SU-DHL-6 (cell line): ENCODE results near the gene RAB39A.

ENCODE experiments used
- H2AFZ ChIP-seq: fragments of 200-600 bp; sonication (generic); 2 replicates; pipeline ENCODE4 v1.6.1; 2014; ENCODE audit warnings: low read depth, mild to moderate bottlenecking, moderate library complexity, mixed read lengths, antibody characterized with exemption, low read length; ENCODE audit not compliant: severe bottlenecking
- H3F3A ChIP-seq: fragments of 200-600 bp; shearing (Covaris generic); 2 replicates; pipeline ENCODE4 v1.6.0; 2016; ENCODE audit warnings: antibody characterized with exemption, mild to moderate bottlenecking; ENCODE audit not compliant: insufficient read depth
- H3K27ac ChIP-seq: fragments of 200-600 bp; sonication (generic); 2 replicates; pipeline ENCODE4 v1.5.1; 2016; ENCODE audit warnings: low read depth, mild to moderate bottlenecking, low read length, moderate library complexity, mixed read lengths
- H3K27me3 ChIP-seq: fragments of 200-600 bp; sonication (generic), shearing (Covaris generic); 2 replicates; pipeline ENCODE4 v1.6.0; 2014; ENCODE audit warnings: mild to moderate bottlenecking, low read length
- H3K36me3 ChIP-seq: fragments of 200-600 bp; sonication (generic); 2 replicates; pipeline ENCODE4 v1.6.1; 2014; ENCODE audit warnings: mild to moderate bottlenecking, low read length, mixed read lengths
- H3K4me2 ChIP-seq: fragments of 300-600, 200-600 bp; shearing (Covaris generic), sonication (generic); 2 replicates; pipeline ENCODE4 v1.6.0; 2014; ENCODE audit warnings: low read length, low read depth, mild to moderate bottlenecking; ENCODE audit not compliant: poor library complexity, severe bottlenecking
- H3K4me3 ChIP-seq: fragments of 200-600 bp; sonication (generic); 2 replicates; pipeline ENCODE4 v1.5.1; 2014; ENCODE audit warnings: antibody characterized with exemption, low read length, mild to moderate bottlenecking, mixed read lengths; ENCODE audit not compliant: insufficient read depth, poor library complexity, severe bottlenecking
- H3K79me2 ChIP-seq: fragments of 200-600 bp; sonication (generic); 2 replicates; pipeline ENCODE4 v1.6.1; 2014; ENCODE audit warnings: mild to moderate bottlenecking, low read length, moderate library complexity; ENCODE audit not compliant: insufficient read depth
- H3K9ac ChIP-seq: fragments of 200-600 bp; sonication (generic); 2 replicates; pipeline ENCODE4 v1.7.0; 2014; ENCODE audit warnings: mild to moderate bottlenecking, low read length
- H3K9me2 ChIP-seq: fragments of 200-600 bp; sonication (generic); replicated peaks from 2 replicates; pipeline ENCODE4 v1.6.1; 2014; ENCODE audit warnings: low read length; ENCODE audit not compliant: insufficient read depth
- H3K9me3 ChIP-seq: fragments of 200-600 bp; sonication (generic); 2 replicates; pipeline ENCODE4 v1.6.1; 2014; ENCODE audit warnings: low read length, mixed read lengths; ENCODE audit not compliant: insufficient read depth
- H4K20me1 ChIP-seq: fragments of 200-600 bp; sonication (generic); 2 replicates; pipeline ENCODE4 v1.6.1; 2014; ENCODE audit warnings: low read depth, mild to moderate bottlenecking, antibody characterized with exemption, low read length, moderate library complexity, mixed read lengths
- EZH2phosphoT487 ChIP-seq: fragments of 200-600 bp; sonication (generic), shearing (Covaris generic); conservative IDR thresholded peaks from 2 replicates; pipeline ENCODE4 v1.6.1; 2018; ENCODE audit warnings: mild to moderate bottlenecking, antibody characterized with exemption, low read length, moderate library complexity, mixed read lengths
- TF ChIP-seq, protein P1 (sequence below): fragments of 200-600 bp; sonication (generic); IDR thresholded peaks from one replicate; pipeline ENCODE4 v1.5.1; 2017; ENCODE audit warnings: antibody characterized with exemption, mild to moderate bottlenecking, low read length, moderate library complexity; ENCODE audit not compliant: insufficient read depth, poor library complexity, severe bottlenecking

RAB39A gene

DNA sequence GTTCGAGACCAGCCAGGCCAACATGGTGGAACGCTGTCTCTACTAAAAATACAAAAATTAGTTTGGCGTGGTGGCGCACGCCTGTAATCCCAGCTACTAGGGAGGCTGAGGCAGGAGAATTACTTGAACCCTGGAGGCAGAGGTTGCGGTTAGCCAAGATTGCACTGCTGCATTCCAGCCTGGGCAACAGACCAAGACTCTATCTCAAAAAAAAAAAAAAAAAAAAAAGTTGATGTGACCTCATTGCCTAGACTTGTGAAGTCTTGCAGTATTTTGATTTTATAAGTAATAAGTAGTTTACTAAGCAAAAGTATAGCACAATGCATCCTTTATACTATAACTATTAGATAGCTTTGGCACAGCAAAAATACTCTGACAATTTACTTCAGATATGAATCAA is 70.5 kb downstream of the RAB39A start:
- no peak overlapping the region for H3K4me2 ChIP-seq
- H3K36me3 ChIP-seq: no peaks in the 10 kb centered on the region
- H4K20me1 ChIP-seq: no peaks in the 10 kb centered on the region
- H3F3A ChIP-seq: no peaks in the 10 kb centered on the region
- no peaks in the 10 kb centered on the region for H3K9me2 ChIP-seq
- no peaks in the 10 kb centered on the region for H3K27me3 ChIP-seq
- H3K9ac ChIP-seq: no peak overlapping the region
- H3K27ac ChIP-seq: no peak overlapping the region
- no peak overlapping the region for H2AFZ ChIP-seq
- no peaks in the 10 kb centered on the region for H3K9me3 ChIP-seq
- H3K4me3 ChIP-seq: no peak overlapping the region
- TF ChIP-seq, protein P1, sequence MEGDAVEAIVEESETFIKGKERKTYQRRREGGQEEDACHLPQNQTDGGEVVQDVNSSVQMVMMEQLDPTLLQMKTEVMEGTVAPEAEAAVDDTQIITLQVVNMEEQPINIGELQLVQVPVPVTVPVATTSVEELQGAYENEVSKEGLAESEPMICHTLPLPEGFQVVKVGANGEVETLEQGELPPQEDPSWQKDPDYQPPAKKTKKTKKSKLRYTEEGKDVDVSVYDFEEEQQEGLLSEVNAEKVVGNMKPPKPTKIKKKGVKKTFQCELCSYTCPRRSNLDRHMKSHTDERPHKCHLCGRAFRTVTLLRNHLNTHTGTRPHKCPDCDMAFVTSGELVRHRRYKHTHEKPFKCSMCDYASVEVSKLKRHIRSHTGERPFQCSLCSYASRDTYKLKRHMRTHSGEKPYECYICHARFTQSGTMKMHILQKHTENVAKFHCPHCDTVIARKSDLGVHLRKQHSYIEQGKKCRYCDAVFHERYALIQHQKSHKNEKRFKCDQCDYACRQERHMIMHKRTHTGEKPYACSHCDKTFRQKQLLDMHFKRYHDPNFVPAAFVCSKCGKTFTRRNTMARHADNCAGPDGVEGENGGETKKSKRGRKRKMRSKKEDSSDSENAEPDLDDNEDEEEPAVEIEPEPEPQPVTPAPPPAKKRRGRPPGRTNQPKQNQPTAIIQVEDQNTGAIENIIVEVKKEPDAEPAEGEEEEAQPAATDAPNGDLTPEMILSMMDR: no peak
- no peak for TF ChIP-seq EZH2phosphoT487
- no peaks in the 10 kb centered on the region for H3K79me2 ChIP-seq

DNA sequence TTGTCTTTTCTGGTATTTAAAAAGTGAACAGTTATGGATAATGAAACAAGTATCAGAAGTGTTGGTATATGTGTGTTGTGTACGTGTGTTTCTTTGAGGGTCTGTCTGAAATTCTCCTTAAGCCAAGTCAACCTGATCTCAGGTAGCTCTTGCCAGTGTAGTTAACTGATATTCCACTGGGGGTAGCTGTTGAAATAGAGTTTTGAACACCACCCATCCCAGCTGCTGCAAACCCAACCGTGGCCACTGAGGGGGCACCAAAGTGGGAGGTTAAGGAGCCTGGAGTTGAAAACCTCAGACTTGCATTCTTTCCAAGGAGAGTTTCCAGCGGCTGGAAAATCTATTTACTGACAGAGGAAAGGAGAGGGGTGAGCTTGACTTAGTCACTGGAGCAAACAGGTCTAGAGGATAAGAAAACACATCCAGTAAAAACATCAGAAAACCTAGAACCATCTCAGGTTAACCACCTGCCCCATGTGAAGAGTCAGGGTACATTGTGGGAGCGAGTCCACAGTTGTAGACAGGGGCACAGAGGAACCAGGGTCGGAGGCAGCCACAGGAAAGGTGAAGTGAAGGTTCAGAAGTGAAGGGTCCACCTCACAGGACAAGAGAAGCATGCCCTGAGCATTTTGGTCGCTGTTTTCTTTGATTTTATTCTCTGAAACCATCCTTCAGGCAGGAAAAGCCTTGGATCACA is 71.7 kb downstream of the RAB39A start:
- Histone ChIP-seq H3K9me3 (no peaks in the 10 kb centered on the region), H4K20me1 (no peaks in the 10 kb centered on the region), H3F3A (no peaks in the 10 kb centered on the region), H3K4me2 (no peak overlapping the region), H3K79me2 (no peaks in the 10 kb centered on the region), H3K27ac (no peak overlapping the region), H3K9ac (no peak overlapping the region), H3K4me3 (no peak overlapping the region), H2AFZ (no peak overlapping the region), H3K27me3 (no peaks in the 10 kb centered on the region), H3K9me2 (no peaks in the 10 kb centered on the region), H3K36me3 (no peaks in the 10 kb centered on the region)
- TF ChIP-seq EZH2phosphoT487: no peak
- TF ChIP-seq, protein P1: peak; percentile 72

DNA sequence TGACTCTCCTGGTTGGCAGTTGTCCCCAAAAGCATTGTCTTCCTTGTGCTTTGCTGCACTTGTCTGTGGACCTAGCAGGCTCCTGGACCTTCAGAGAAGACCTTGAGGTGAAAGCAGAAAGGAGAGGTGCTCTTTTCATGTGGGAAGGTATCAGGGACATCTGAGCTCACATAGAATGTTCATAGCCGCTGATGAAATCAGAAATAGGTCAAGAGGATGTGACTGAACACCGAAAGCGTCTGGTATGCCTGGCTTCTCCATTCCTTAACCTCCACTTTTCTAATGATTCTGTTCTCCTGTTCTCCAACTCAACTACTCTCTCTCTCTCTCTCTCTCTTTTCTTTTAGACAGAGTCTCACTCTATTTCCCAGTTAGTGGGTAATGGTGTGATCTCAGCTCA is 74.2 kb downstream of the RAB39A start:
- no peaks in the 10 kb centered on the region for H4K20me1 ChIP-seq
- H3K9ac ChIP-seq: no peak overlapping the region
- H3K4me2 ChIP-seq: no peak overlapping the region
- H3K79me2 ChIP-seq: no peaks in the 10 kb centered on the region
- H3K9me2 ChIP-seq: no peaks in the 10 kb centered on the region
- TF ChIP-seq, protein P1: no peak
- no peak for TF ChIP-seq EZH2phosphoT487
- H3K4me3 ChIP-seq: no peak overlapping the region
- H3K36me3 ChIP-seq: no peaks in the 10 kb centered on the region
- no peaks in the 10 kb centered on the region for H3K9me3 ChIP-seq
- H2AFZ ChIP-seq: no peak overlapping the region
- H3K27ac ChIP-seq: no peak overlapping the region
- no peaks in the 10 kb centered on the region for H3K27me3 ChIP-seq
- H3F3A ChIP-seq: no peaks in the 10 kb centered on the region
